ENCODE data around the gene VAPA. TPM values are rescaled to one million over a fixed set of nuclear protein-coding genes. Genes with fewer than 3 reads are reported as not detected.

The VAPA gene
- total and polyA plus RNA-seq, 10 of the 15 experiments (the other 5 are each of a cell fraction or from before 2014, with no cell fraction given), result 70.9 to 252 (median 166) TPM

DNA sequence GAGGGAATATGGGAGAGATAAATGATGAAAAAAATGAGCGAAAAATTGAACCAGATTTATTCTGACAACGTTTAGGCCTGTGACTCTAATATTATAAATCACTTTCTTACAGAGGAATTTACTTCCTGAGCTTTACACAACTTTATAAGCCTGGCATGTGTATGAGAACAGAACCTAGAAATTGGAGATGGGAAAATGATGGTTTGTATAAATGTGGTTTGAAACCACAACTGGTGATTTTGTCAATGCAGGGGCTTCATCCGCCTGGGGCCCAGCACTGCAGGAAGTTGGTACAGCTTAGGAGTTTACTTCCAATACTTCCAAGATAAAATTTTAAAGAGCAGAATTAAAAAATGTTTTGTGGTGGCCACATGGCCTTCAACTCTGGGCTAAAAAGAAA is 82.3 kb downstream of the VAPA start:
- ChIA-PET POLR2A (no interaction called here), CTCF (no interaction called here), SMC1A (ENCODE audit: uncharacterized antibody, unreplicated experiment) (no interaction called here), RAD21 (ENCODE audit: unreplicated experiment) (no interaction called here)
- Histone ChIP-seq H3K36me3 (ENCODE audit: control insufficient read depth in 2 of 2, insufficient read depth in 2 of 2, low read length in 1 of 2) (no peaks in the 10 kb centered on the region), H3K9ac (ENCODE audit: control insufficient read depth, insufficient read depth, low read length) (no peak overlapping the region), H3K4me3 (no peak overlapping the region), H2AFZ (ENCODE audit: control insufficient read depth, low read depth, low read length) (no peak overlapping the region), H3K9me3 (replicated peaks; ENCODE audit: control insufficient read depth, insufficient read depth, low read length) (peaks cover 2% of the 10 kb centered on the region; the same call in 2 of the 3 replicates), H3K27me3 (replicated peaks in 1 of 2; ENCODE audit: control insufficient read depth in 2 of 2, insufficient read depth in 2 of 2, low read length in 1 of 2) (no peaks in the 10 kb centered on the region; a peak in 1 of 4 replicates), H3K79me2 (ENCODE audit: control insufficient read depth, insufficient read depth, low read length) (no peaks in the 10 kb centered on the region), H3K27ac (ENCODE audit: control insufficient read depth, insufficient read depth) (no peak overlapping the region), H4K20me1 (ENCODE audit: control insufficient read depth, insufficient read depth) (no peaks in the 10 kb centered on the region), H3K4me2 (ENCODE audit: control insufficient read depth, insufficient read depth) (no peak overlapping the region), H3K4me1 (ENCODE audit: control insufficient read depth, insufficient read depth, low read length) (no peaks in the 10 kb centered on the region)
- no peak for DNase-seq (ENCODE audit: low read depth, low spot score)
- no TSS peak for BruUV-seq (replicated peaks)
- 42% methylated on average over 3 of the region's 3 CpGs for WGBS (ENCODE audit: insufficient coverage, insufficient replicate concordance, low lambda C conversion rate, missing lambda C conversion rate)
- no peak for ATAC-seq
- no peak for FAIRE-seq
- intact Hi-C loops (cut with micrococcal nuclease; ENCODE audit: unreplicated experiment) (no loop called here), in situ Hi-C loops (cut with MboI) (no loop called here)
- TF ChIP-seq ZNF622 (IDR thresholded peaks at IDR 0.05) (no peak), BCL11A (IDR thresholded peaks at IDR 0.05; ENCODE audit: low read depth, low read length) (no peak), RCOR1 (conservative IDR thresholded peaks at IDR 0.05; ENCODE audit: low read depth, low read length) (no peak), SREBF1 (IDR thresholded peaks at IDR 0.05; ENCODE audit: low read length) (no peak), GATAD2B (conservative IDR thresholded peaks at IDR 0.05; ENCODE audit: low read depth) (no peak), RAD51 (IDR thresholded peaks at IDR 0.05) (no peak), YY1 (IDR thresholded peaks at IDR 0.05; ENCODE audit: low read depth, low read length) (no peak), JUND (IDR thresholded peaks at IDR 0.05; ENCODE audit: low read depth, low read length) (no peak), SMAD5 (IDR thresholded peaks at IDR 0.05; ENCODE audit: low read depth) (no peak), HCFC1 (IDR thresholded peaks at IDR 0.05; ENCODE audit: low read length) (no peak), WRNIP1 (IDR thresholded peaks at IDR 0.05; ENCODE audit: borderline replicate concordance, low read depth, low read length) (no peak), BRCA1 (IDR thresholded peaks at IDR 0.05; ENCODE audit: low read depth, low read length) (no peak), NFYB (IDR thresholded peaks at IDR 0.05; ENCODE audit: insufficient read depth, low read depth, low read length) (no peak), ZSCAN29 (IDR thresholded peaks at IDR 0.05) (no peak)
- TF ChIP-seq, protein P1, sequence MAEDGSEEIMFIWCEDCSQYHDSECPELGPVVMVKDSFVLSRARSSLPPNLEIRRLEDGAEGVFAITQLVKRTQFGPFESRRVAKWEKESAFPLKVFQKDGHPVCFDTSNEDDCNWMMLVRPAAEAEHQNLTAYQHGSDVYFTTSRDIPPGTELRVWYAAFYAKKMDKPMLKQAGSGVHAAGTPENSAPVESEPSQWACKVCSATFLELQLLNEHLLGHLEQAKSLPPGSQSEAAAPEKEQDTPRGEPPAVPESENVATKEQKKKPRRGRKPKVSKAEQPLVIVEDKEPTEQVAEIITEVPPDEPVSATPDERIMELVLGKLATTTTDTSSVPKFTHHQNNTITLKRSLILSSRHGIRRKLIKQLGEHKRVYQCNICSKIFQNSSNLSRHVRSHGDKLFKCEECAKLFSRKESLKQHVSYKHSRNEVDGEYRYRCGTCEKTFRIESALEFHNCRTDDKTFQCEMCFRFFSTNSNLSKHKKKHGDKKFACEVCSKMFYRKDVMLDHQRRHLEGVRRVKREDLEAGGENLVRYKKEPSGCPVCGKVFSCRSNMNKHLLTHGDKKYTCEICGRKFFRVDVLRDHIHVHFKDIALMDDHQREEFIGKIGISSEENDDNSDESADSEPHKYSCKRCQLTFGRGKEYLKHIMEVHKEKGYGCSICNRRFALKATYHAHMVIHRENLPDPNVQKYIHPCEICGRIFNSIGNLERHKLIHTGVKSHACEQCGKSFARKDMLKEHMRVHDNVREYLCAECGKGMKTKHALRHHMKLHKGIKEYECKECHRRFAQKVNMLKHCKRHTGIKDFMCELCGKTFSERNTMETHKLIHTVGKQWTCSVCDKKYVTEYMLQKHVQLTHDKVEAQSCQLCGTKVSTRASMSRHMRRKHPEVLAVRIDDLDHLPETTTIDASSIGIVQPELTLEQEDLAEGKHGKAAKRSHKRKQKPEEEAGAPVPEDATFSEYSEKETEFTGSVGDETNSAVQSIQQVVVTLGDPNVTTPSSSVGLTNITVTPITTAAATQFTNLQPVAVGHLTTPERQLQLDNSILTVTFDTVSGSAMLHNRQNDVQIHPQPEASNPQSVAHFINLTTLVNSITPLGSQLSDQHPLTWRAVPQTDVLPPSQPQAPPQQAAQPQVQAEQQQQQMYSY (CRISPR knock-in tag; IDR thresholded peaks at IDR 0.05), result no peak
- TF ChIP-seq, protein P2, sequence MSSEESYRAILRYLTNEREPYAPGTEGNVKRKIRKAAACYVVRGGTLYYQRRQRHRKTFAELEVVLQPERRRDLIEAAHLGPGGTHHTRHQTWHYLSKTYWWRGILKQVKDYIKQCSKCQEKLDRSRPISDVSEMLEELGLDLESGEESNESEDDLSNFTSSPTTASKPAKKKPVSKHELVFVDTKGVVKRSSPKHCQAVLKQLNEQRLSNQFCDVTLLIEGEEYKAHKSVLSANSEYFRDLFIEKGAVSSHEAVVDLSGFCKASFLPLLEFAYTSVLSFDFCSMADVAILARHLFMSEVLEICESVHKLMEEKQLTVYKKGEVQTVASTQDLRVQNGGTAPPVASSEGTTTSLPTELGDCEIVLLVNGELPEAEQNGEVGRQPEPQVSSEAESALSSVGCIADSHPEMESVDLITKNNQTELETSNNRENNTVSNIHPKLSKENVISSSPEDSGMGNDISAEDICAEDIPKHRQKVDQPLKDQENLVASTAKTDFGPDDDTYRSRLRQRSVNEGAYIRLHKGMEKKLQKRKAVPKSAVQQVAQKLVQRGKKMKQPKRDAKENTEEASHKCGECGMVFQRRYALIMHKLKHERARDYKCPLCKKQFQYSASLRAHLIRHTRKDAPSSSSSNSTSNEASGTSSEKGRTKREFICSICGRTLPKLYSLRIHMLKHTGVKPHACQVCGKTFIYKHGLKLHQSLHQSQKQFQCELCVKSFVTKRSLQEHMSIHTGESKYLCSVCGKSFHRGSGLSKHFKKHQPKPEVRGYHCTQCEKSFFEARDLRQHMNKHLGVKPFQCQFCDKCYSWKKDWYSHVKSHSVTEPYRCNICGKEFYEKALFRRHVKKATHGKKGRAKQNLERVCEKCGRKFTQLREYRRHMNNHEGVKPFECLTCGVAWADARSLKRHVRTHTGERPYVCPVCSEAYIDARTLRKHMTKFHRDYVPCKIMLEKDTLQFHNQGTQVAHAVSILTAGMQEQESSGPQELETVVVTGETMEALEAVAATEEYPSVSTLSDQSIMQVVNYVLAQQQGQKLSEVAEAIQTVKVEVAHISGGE (CRISPR knock-in tag; IDR thresholded peaks at IDR 0.05), result no peak
- TF ChIP-seq, protein P3, sequence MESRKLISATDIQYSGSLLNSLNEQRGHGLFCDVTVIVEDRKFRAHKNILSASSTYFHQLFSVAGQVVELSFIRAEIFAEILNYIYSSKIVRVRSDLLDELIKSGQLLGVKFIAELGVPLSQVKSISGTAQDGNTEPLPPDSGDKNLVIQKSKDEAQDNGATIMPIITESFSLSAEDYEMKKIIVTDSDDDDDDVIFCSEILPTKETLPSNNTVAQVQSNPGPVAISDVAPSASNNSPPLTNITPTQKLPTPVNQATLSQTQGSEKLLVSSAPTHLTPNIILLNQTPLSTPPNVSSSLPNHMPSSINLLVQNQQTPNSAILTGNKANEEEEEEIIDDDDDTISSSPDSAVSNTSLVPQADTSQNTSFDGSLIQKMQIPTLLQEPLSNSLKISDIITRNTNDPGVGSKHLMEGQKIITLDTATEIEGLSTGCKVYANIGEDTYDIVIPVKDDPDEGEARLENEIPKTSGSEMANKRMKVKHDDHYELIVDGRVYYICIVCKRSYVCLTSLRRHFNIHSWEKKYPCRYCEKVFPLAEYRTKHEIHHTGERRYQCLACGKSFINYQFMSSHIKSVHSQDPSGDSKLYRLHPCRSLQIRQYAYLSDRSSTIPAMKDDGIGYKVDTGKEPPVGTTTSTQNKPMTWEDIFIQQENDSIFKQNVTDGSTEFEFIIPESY (IDR thresholded peaks at IDR 0.05), result no peak
- TF ChIP-seq, protein P4, sequence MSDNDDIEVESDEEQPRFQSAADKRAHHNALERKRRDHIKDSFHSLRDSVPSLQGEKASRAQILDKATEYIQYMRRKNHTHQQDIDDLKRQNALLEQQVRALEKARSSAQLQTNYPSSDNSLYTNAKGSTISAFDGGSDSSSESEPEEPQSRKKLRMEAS (IDR thresholded peaks at IDR 0.05; ENCODE audit: low read depth, low read length), result no peak

Measured in GM12878 (cell line).